PC-3 (cell line): Measurements from ENCODE around the gene BTNL3. TPM values are rescaled to one million over a fixed set of nuclear protein-coding genes. Genes with fewer than 3 reads are reported as not detected.

ENCODE experiments used
- ATAC-seq: fragments of 200-7000 bp; cut with Tn5 transposase; 2 replicates; pipeline ENCODE4 v1.9.1; 2020; ENCODE audit warnings: mild to moderate bottlenecking, moderate library complexity
- BruUV-seq: library from RNA; stranded (reverse); fragments of 400-500 nt; replicated peaks from 2 replicates; lab custom pipeline; 2021; lab: Mats Ljungman, UMichigan
- CTCF ChIA-PET: fragments of 300-600 bp; sonication (Branson Sonifier 250); formaldehyde crosslinking; loops from one replicate; lab custom pipeline; 2022; ENCODE audit warnings: antibody characterized with exemption; lab: Charles Lee
- POLR2A ChIA-PET: fragments of 300-600 bp; sonication (Branson Sonifier 250); formaldehyde crosslinking; loops from one replicate; lab custom pipeline; 2022; ENCODE audit warnings: antibody characterized with exemption; ENCODE audit not compliant: unreplicated experiment; lab: Charles Lee
- DNase-seq: peaks from one replicate; pipeline ENCODE4 v3.0.0-alpha.2; 2015
- H2AFZ ChIP-seq: fragments of 300-600 bp; sonication (generic); 2 replicates; pipeline ENCODE4 v1.6.0; 2016; ENCODE audit warnings: antibody characterized with exemption, low read length
- H3F3A ChIP-seq: fragments of 300-600 bp; sonication (generic); one replicate; pipeline ENCODE4 v1.6.0; 2017; ENCODE audit warnings: antibody characterized with exemption, low read length, control low read depth, mild to moderate bottlenecking; ENCODE audit not compliant: unreplicated experiment
- H3K27ac ChIP-seq: fragments of 300-600 bp; sonication (generic); 2 replicates; pipeline ENCODE4 v1.5.1; 2016; ENCODE audit warnings: mild to moderate bottlenecking, low read length
- H3K27me3 ChIP-seq: fragments of 300-600 bp; sonication (generic); 2 replicates; pipeline ENCODE4 v1.6.1; 2016; ENCODE audit warnings: low read length, mixed read lengths
- H3K36me3 ChIP-seq: fragments of 300-600 bp; sonication (generic); 2 replicates; pipeline ENCODE4 v1.6.1; 2016; ENCODE audit warnings: low read depth, mixed run types, low read length, mixed read lengths
- H3K4me1 ChIP-seq: fragments of 300-600 bp; sonication (generic); 2 replicates; pipeline ENCODE4 v1.5.1; 2016; ENCODE audit warnings: low read length; ENCODE audit not compliant: insufficient read depth
- H3K4me2 ChIP-seq: fragments of 300-600 bp; sonication (generic); 2 replicates; pipeline ENCODE4 v1.6.0; 2016; ENCODE audit warnings: low read length
- H3K4me3 ChIP-seq: fragments of 300-600 bp; sonication (generic); 2 replicates; pipeline ENCODE4 v1.5.1; 2016; ENCODE audit warnings: mild to moderate bottlenecking, low read length, mixed read lengths
- H3K79me2 ChIP-seq: fragments of 300-600 bp; sonication (generic); 2 replicates; pipeline ENCODE4 v1.6.1; 2017; ENCODE audit warnings: low read length, mixed read lengths
- H3K9ac ChIP-seq: fragments of 300-600 bp; sonication (generic); 2 replicates; pipeline ENCODE4 v1.6.0; 2016; ENCODE audit warnings: mild to moderate bottlenecking, low read length
- H3K9me2 ChIP-seq: fragments of 300-600 bp; sonication (generic); replicated peaks from 2 replicates; pipeline ENCODE4 v1.6.1; 2016; ENCODE audit warnings: mixed run types, low read length, mixed read lengths
- H3K9me3 ChIP-seq: fragments of 300-600 bp; sonication (generic); 2 replicates; pipeline ENCODE4 v1.6.1; 2016; ENCODE audit warnings: low read length, mixed read lengths
- H4K20me1 ChIP-seq: fragments of 300-600 bp; sonication (generic); 2 replicates; pipeline ENCODE4 v1.6.1; 2016; ENCODE audit warnings: low read length, mixed read lengths
- EZH2 ChIP-seq: fragments of 300-600 bp; sonication (generic); IDR thresholded peaks from one replicate; pipeline ENCODE4 v1.6.1; 2017; ENCODE audit warnings: antibody characterized with exemption, mild to moderate bottlenecking, low read length; ENCODE audit not compliant: unreplicated experiment
- EZH2phosphoT487 ChIP-seq: fragments of 300-600 bp; sonication (generic); IDR thresholded peaks from 2 replicates; pipeline ENCODE4 v1.6.1; 2018; ENCODE audit warnings: mild to moderate bottlenecking, antibody characterized with exemption, low read length, borderline replicate concordance
- intact Hi-C: fragments of 100-400 bp; cut with micrococcal nuclease; formaldehyde crosslinking; loops from 2 replicates; pipeline ENCODE4 v1.9.0; 2023
- total RNA-seq: library from RNA; depleted of rRNA; stranded (reverse); fragments of >200 nt; gene quantifications from 2 replicates; pipeline ENCODE4 v1.2.3, GENCODE V29; 2014
- TF ChIP-seq, protein P1 (sequence below): fragments of 300-600 bp; sonication (generic); conservative IDR thresholded peaks from 2 replicates; pipeline ENCODE4 v1.5.1; 2017; ENCODE audit warnings: antibody characterized with exemption, low read depth, mild to moderate bottlenecking, low read length

The BTNL3 gene
- total RNA-seq, 1 experiment from 2014 or later, result not detected

DNA sequence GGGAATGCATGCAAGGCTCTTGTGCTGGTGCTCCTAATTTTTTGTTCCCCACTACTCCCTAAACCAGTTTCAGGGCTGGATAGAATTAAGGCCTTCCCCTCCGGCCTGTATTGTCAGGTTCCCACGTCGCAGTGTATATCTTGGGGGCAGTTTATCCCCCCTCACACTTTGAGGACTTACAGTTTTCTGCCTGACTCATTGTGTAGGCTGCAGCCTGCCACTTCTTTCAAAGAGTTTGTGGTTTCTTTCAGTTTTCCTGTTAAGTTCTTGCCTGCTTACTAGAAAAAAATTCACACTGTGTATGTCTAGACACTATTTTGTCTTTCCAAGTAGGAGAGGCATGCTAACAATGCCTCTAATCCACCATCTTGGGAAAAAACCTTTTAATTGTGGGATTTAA, 28.4 kb upstream of the BTNL3 start:
- intact Hi-C loops, result no loop called here
- Histone ChIP-seq H3K9me3 (no peaks in the 10 kb centered on the region), H2AFZ (no peak overlapping the region), H3F3A (no peaks in the 10 kb centered on the region), H3K9me2 (no peaks in the 10 kb centered on the region), H4K20me1 (no peaks in the 10 kb centered on the region), H3K4me3 (no peak overlapping the region), H3K36me3 (no peaks in the 10 kb centered on the region), H3K4me1 (no peaks in the 10 kb centered on the region), H3K27me3 (no peaks in the 10 kb centered on the region; the same call in 1 of the 2 replicates), H3K27ac (no peak overlapping the region), H3K9ac (no peak overlapping the region), H3K4me2 (no peak overlapping the region), H3K79me2 (no peaks in the 10 kb centered on the region)
- no peak for DNase-seq
- ChIA-PET CTCF (no interaction called here), POLR2A (no interaction called here)
- ATAC-seq, result no peak
- no TSS peak for BruUV-seq
- TF ChIP-seq EZH2phosphoT487, result no peak
- TF ChIP-seq EZH2, result no peak
- TF ChIP-seq, protein P1, sequence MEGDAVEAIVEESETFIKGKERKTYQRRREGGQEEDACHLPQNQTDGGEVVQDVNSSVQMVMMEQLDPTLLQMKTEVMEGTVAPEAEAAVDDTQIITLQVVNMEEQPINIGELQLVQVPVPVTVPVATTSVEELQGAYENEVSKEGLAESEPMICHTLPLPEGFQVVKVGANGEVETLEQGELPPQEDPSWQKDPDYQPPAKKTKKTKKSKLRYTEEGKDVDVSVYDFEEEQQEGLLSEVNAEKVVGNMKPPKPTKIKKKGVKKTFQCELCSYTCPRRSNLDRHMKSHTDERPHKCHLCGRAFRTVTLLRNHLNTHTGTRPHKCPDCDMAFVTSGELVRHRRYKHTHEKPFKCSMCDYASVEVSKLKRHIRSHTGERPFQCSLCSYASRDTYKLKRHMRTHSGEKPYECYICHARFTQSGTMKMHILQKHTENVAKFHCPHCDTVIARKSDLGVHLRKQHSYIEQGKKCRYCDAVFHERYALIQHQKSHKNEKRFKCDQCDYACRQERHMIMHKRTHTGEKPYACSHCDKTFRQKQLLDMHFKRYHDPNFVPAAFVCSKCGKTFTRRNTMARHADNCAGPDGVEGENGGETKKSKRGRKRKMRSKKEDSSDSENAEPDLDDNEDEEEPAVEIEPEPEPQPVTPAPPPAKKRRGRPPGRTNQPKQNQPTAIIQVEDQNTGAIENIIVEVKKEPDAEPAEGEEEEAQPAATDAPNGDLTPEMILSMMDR, result no peak

DNA sequence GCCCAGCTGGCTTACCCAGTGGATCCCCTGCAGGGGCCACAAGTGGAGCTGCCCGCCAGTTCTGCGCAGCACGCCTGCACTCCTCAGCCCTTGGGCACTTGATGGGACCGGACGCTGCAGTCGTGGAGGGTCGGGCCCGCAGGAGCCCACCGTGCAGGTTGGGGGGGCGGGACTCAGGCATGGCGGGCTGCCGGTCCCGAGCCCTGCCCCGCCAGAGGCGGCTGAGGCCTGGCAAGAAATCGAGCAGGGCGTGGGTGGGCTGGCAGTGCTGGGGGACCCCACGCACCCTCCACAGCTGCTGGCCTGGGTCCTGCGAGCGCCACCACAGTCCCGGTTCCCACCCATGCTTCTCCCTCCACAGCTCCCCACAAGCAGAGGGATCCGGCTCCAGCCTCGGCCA, 19.2 kb upstream of the BTNL3 start:
- Histone ChIP-seq H3K36me3 (no peaks in the 10 kb centered on the region), H3K27ac (no peak overlapping the region), H2AFZ (no peak overlapping the region), H4K20me1 (no peaks in the 10 kb centered on the region), H3K27me3 (no peaks in the 10 kb centered on the region), H3K4me3 (no peak overlapping the region), H3K9me3 (no peaks in the 10 kb centered on the region), H3K9me2 (no peaks in the 10 kb centered on the region), H3K79me2 (no peaks in the 10 kb centered on the region), H3K4me2 (no peak overlapping the region), H3K4me1 (peaks cover 5% of the 10 kb centered on the region), H3F3A (no peaks in the 10 kb centered on the region), H3K9ac (no peak overlapping the region)
- intact Hi-C loops, result no loop called here
- ChIA-PET CTCF (no interaction called here), POLR2A (no interaction called here)
- DNase-seq (no peak), ATAC-seq (no peak)
- no peak for TF ChIP-seq EZH2phosphoT487
- TF ChIP-seq EZH2, result no peak
- TF ChIP-seq, protein P1, result no peak
- no TSS peak for BruUV-seq

DNA sequence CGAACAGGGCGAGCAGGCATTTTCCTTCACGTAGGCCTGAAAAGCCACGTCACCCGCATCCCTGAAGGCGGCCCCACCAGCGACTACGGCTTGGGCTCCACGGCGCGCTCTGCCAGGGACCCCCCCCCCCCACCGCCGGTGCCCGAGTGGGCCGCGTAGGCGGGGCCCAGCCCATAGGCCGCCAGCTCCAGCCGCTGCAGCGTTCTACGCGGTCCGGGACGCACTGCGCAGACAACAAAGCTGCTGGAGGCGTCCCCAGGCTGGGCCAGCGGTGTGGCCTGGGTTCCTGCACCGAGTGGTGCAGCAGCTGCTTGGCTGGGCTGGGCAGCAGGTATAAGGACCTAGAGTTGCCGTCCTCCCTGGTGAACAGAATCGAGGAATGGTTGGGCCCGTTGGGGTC, 18.3 kb upstream of the BTNL3 start:
- ChIA-PET CTCF (no interaction called here), POLR2A (no interaction called here)
- DNase-seq, result no peak
- Histone ChIP-seq H4K20me1 (no peaks in the 10 kb centered on the region), H3F3A (no peaks in the 10 kb centered on the region), H3K27ac (no peak overlapping the region), H3K9me3 (no peaks in the 10 kb centered on the region), H2AFZ (no peak overlapping the region), H3K4me2 (no peak overlapping the region), H3K79me2 (no peaks in the 10 kb centered on the region), H3K4me3 (no peak overlapping the region), H3K27me3 (no peaks in the 10 kb centered on the region), H3K4me1 (peaks cover 14% of the 10 kb centered on the region), H3K9me2 (no peaks in the 10 kb centered on the region), H3K36me3 (no peaks in the 10 kb centered on the region), H3K9ac (no peak overlapping the region)
- intact Hi-C loops, result no loop called here
- no TSS peak for BruUV-seq
- ATAC-seq, result no peak
- no peak for TF ChIP-seq EZH2phosphoT487
- TF ChIP-seq EZH2, result no peak
- TF ChIP-seq, protein P1, result no peak
